ENCODE measurements around the gene ZNF865. TPM values are rescaled to one million over a fixed set of nuclear protein-coding genes. Genes with fewer than 3 reads are reported as not detected.

The ZNF865 gene
- total RNA-seq, 1 experiment from 2014 or later, result 16.2 TPM

DNA sequence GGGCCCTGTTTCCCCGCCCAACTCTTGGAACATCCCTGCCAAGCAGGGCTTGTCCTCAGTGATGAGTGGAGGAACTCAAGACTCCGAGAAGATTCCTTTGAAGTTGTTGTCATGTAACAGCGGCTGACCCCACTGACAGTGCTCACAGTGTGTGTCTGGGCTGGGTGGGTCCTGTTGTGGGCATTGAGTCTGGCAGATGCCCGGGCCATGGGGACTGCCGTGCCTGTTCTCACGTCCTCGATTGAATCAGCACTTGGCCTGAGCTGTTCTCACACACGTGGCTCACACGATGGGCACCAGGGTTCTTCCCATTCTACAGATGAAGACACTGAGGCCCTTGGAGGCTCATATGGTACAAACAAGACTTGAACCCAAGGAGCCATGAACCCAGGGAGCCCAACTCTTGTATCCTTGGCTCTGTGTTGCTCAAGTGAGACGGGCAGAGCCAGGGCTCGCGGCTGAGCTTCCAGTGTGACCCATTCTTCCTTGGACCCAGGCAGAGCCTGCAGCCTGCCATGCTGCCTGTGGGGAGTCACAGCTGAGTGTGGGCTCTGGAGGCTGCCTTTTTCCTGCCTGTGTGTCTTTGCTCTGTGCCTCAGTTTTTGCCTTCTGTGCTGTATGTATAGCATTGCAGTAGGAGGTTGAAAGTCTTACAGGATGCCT lies 61.0 kb downstream of the ZNF865 start:
- Histone ChIP-seq H3K4me2 (ENCODE audit: low read length) (0 out of 2 replicates have a peak overlapping the region, but pooled peaks have one; percentile 23), H4K20me1 (ENCODE audit: insufficient read depth) (peaks cover 6% of the 10 kb centered on the region; the same call in 1 of the 2 replicates), H3K36me3 (ENCODE audit: control insufficient read depth in 1 of 2, insufficient read depth in 2 of 2, low read length in 2 of 2) (peaks cover 54 to 79% of the 10 kb centered on the region in 2 experiments), H2AFZ (ENCODE audit: low read depth, low read length, poor library complexity, severe bottlenecking) (no peak overlapping the region), H3K9me2 (ENCODE audit: insufficient read depth) (no peaks in the 10 kb centered on the region), H3K9me3 (ENCODE audit: control insufficient read depth in 1 of 2, insufficient read depth in 1 of 2, low read depth in 1 of 2, low read length in 2 of 2) (no peaks in the 10 kb centered on the region), H3K4me3 (replicated peaks in 1 of 2; ENCODE audit: low read depth in 1 of 2, low read length in 2 of 2) (no peak overlapping the region), H3K79me2 (ENCODE audit: insufficient read depth, low read length) (peaks cover 99% of the 10 kb centered on the region), H3K27ac (ENCODE audit: low read depth, low read length) (peak overlapping the region; percentile 18; the same call in 1 of the 2 replicates), H3K9ac (ENCODE audit: low read length) (no peak overlapping the region), H3K4me1 (ENCODE audit: control insufficient read depth in 1 of 2, insufficient read depth in 2 of 2, low read length in 2 of 2) (peaks cover 5 to 29% of the 10 kb centered on the region in 2 experiments; a peak in 3 of 4 replicates), H3K27me3 (ENCODE audit: insufficient read depth, low read length) (no peaks in the 10 kb centered on the region)
- ChIA-PET POLR2A (interaction anchor here (1.1 kb wide), 1 partner anchor 12 kb away, joined by 5 read pairs; no protein-coding TSS in a partner anchor), RAD21 (ENCODE audit: low non-redundant PET in 1 of 2, low total read pairs in 2 of 2, uncharacterized antibody in 2 of 2, unreplicated experiment in 2 of 2) (no interaction called here), CTCF (no interaction called here)
- no peak for DNase-seq (ENCODE audit: low read depth, low spot score)
- ATAC-seq, result no peak
- BruUV-seq (replicated peaks), result no TSS peak
- TF ChIP-seq YY1 (IDR thresholded peaks at IDR 0.05; ENCODE audit: extremely low read depth, insufficient replicate concordance, low read depth, low read length), result no peak
- TF ChIP-seq ZNF274 (IDR thresholded peaks at IDR 0.05; ENCODE audit: low read depth, low read length), result no peak
- TF ChIP-seq, protein P1, sequence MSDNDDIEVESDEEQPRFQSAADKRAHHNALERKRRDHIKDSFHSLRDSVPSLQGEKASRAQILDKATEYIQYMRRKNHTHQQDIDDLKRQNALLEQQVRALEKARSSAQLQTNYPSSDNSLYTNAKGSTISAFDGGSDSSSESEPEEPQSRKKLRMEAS (IDR thresholded peaks at IDR 0.05), result no peak
- no peak for TF ChIP-seq EZH2 (IDR thresholded peaks at IDR 0.05)
- intact Hi-C loops (cut with micrococcal nuclease), result no loop called here

Other genes starting within 250 kb of the ZNF865 start
- gene GARIN5B, start 242.4 kb upstream of the ZNF865 start, total RNA-seq (2021; ENCODE audit: unreplicated experiment), result not detected
- 2.8 TPM for gene IL11, start 235.2 kb upstream of the ZNF865 start, total RNA-seq (2021; ENCODE audit: unreplicated experiment)
- gene TMEM190, start 228.8 kb upstream of the ZNF865 start, total RNA-seq (2021; ENCODE audit: unreplicated experiment), result not detected
- 21.0 TPM for gene TMEM238, start 221.4 kb upstream of the ZNF865 start, total RNA-seq (2021; ENCODE audit: unreplicated experiment)
- 3,050 TPM for gene RPL28, start 219.7 kb upstream of the ZNF865 start, total RNA-seq (2021; ENCODE audit: unreplicated experiment)
- 515 TPM for gene UBE2S, start 197.9 kb upstream of the ZNF865 start, total RNA-seq (2021; ENCODE audit: unreplicated experiment)
- not detected for gene SHISA7, start 162.3 kb upstream of the ZNF865 start, total RNA-seq (2021; ENCODE audit: unreplicated experiment)
- gene ISOC2, start 144.0 kb upstream of the ZNF865 start, total RNA-seq (2021; ENCODE audit: unreplicated experiment), result 56.8 TPM
- gene C19orf85, start 140.9 kb upstream of the ZNF865 start, total RNA-seq (2021; ENCODE audit: unreplicated experiment), result 0.34 TPM
- gene ZNF628, start 129.0 kb upstream of the ZNF865 start, total RNA-seq (2021; ENCODE audit: unreplicated experiment), result 14.9 TPM
- 55.3 TPM for gene NAT14, start 120.5 kb upstream of the ZNF865 start, total RNA-seq (2021; ENCODE audit: unreplicated experiment)
- gene SSC5D, start 117.2 kb upstream of the ZNF865 start, total RNA-seq (2021; ENCODE audit: unreplicated experiment), result 1.5 TPM
- gene SBK2, start 68.5 kb upstream of the ZNF865 start, total RNA-seq (2021; ENCODE audit: unreplicated experiment), result 0.30 TPM
- gene SBK3, start 60.1 kb upstream of the ZNF865 start, total RNA-seq (2021; ENCODE audit: unreplicated experiment), result 1.2 TPM
- 24.1 TPM for gene ZNF579, start 24.8 kb upstream of the ZNF865 start, total RNA-seq (2021; ENCODE audit: unreplicated experiment)
- gene FIZ1, start 6.1 kb upstream of the ZNF865 start, total RNA-seq (2021; ENCODE audit: unreplicated experiment), result 15.3 TPM
- 17.2 TPM for gene ZNF524, start 5.4 kb upstream of the ZNF865 start, total RNA-seq (2021; ENCODE audit: unreplicated experiment)
- gene ZNF784, start 18.9 kb downstream of the ZNF865 start, total RNA-seq (2021; ENCODE audit: unreplicated experiment), result 5.3 TPM
- gene ZNF580, start 35.4 kb downstream of the ZNF865 start, total RNA-seq (2021; ENCODE audit: unreplicated experiment), result 36.7 TPM
- 44.4 TPM for gene ZNF581, start 38.0 kb downstream of the ZNF865 start, total RNA-seq (2021; ENCODE audit: unreplicated experiment)
- 1.0 TPM for gene CCDC106, start 42.6 kb downstream of the ZNF865 start, total RNA-seq (2021; ENCODE audit: unreplicated experiment)
- 259 TPM for gene U2AF2, start 49.4 kb downstream of the ZNF865 start, total RNA-seq (2021; ENCODE audit: unreplicated experiment)
- gene EPN1, start 69.6 kb downstream of the ZNF865 start, total RNA-seq (2021; ENCODE audit: unreplicated experiment), result 122 TPM
- gene NLRP9, start 132.8 kb downstream of the ZNF865 start, total RNA-seq (2021; ENCODE audit: unreplicated experiment), result not detected
- not detected for gene RFPL4A, start 153.4 kb downstream of the ZNF865 start, total RNA-seq (2021; ENCODE audit: unreplicated experiment)
- gene RFPL4AL1, start 163.5 kb downstream of the ZNF865 start, total RNA-seq (2021; ENCODE audit: unreplicated experiment), result not detected
- 0.86 TPM for gene NLRP11, start 226.4 kb downstream of the ZNF865 start, total RNA-seq (2021; ENCODE audit: unreplicated experiment)
- 0.52 TPM for gene NLRP4, start 230.9 kb downstream of the ZNF865 start, total RNA-seq (2021; ENCODE audit: unreplicated experiment)